ENCODE data around the gene TRPV3. TPM values are rescaled to one million over a fixed set of nuclear protein-coding genes. Genes with fewer than 3 reads are reported as not detected.

TRPV3 gene
- polyA plus RNA-seq = under 1 TPM; 0.22 to 0.90 (median 0.31) TPM

DNA sequence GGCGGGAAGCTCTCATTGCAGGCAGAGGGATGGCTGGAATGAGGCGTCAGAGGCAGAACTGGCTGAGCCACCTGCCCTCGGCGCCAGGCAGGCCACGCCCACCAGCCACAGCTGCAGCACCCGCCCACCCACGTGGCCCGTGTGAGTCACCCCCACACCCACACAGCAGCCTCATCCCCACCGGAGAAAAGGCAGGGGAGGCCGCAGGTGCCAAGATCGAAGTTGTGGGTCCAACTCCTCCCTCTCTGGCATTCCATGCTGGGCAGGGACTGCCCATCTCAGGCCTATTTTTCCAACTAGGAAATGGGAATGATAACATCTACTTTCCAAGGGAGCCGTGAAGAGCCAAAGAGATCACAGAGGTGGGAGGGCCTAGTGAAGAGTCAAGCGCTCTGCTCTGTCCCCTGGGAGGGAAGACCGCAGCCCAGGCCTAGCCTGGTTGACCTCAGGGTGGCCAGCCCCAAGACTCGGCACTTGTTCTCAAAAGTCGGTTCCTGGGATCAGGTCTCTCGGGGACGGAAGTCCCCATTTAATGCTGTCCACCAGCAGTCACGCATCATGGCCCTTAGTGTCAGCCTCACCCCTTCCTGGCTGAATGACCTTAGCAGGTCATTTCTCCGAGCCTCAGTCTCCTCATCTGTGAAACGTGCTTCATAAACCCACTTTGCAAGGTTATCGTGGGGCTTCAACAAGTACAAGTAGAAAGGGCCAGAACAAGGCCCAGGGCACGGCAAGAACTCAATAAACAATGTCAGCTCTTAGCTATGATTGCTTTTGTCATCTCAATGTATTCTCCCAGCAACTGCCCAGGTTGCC, at the start of gene TRPV3:
Gene TRPV3 (minus strand): TSS at position 45 of the 816 bp plus-strand sequence. CDS start 2,962 bp downstream, outside the sequence.
- no peak within 1 kb of the TSS for H3K27ac ChIP-seq (ENCODE audit: low read depth, low read length)
- WGBS, 3 donors = 53 to 67% (median 64%) methylated on average over 22 to 23 of the region's 23 CpGs

DNA sequence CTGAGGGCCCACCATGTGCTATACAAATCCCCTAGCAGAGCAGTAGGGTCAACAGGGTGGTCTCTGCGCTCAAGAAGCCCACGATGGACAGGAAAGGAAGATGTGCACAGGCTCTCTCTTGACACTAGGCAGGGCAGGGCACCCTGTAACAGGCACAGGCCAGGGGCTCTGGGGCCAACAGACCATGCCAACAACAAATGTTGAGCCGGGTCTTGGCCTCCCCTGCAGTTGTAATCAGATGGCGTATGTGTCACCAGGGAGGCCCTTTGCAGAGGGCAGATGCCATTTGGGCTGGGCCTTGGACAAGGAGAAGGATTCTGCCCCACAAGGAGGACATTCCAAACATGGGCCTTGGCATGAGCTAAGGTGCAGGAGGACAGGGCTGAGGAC, 46.3 kb upstream of the TRPV3 start:
- no peak overlapping the region for H3K27ac ChIP-seq (ENCODE audit: low read depth, low read length)
- 90 to 94% (median 90%) methylated on average over 4 of the region's 4 CpGs for WGBS, 3 donors

DNA sequence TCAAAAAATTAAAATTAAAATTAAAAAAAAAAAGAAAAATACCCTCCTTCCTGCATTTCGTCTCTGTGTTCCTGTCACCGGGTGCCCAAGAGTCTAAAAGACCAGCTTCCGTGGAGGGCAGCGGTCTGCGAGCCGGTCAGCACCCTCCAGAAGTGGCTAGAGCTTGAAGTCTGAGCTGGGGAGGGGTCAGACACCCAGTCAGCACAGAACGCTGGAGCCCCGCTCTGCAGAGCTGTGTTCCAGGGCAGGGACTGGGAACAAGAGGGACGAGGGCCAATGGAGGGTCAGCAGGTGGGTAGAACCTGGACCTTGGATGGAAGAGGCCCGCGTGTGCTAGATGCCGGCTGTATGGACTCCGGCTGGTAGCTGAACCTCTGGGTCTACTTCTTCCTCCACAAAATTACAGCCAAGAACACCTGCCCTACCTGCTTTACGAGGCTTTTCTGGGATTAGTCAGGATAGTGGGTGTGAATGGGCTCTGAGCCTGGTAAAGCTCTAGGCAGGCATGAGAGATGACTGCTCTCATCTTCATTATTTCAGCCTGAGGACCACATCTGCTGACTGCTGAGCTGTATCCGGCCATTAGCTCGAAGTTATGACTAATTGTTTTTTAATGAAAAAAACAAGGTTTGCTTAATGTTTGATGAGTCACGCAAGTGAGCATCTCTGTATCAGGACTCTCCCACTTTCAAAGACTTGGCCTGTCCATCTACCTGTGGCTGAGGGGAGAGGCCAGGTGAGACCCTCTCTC, 45.7 kb upstream of the TRPV3 start:
- no peak overlapping the region for H3K27ac ChIP-seq (ENCODE audit: low read depth, low read length)
- WGBS, 3 donors = 89 to 91% (median 89%) methylated on average over 17 of the region's 17 CpGs

DNA sequence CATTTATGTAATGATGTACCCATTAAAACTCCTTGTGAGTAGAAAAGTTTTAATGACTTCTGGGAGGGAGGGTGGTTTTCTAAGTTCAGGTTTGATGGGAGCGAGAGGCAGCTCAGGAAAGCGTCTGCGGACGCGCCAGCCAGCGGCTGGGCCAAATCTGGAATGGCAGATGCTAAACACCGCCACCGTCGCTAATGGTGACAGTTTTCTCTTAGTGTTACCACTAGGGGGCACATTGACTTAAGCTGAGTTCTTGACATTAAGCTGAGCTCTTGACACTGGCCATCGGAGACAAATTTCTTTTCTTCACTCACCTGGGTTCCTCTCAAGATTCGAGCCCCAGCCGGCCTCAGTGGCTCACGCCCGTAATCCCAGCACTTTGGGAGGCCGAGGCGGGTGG, 44.9 kb upstream of the TRPV3 start:
- WGBS, 3 donors = 58 to 83% (median 82%) methylated on average over 16 of the region's 16 CpGs
- H3K27ac ChIP-seq (ENCODE audit: low read depth, low read length) = no peak overlapping the region

DNA sequence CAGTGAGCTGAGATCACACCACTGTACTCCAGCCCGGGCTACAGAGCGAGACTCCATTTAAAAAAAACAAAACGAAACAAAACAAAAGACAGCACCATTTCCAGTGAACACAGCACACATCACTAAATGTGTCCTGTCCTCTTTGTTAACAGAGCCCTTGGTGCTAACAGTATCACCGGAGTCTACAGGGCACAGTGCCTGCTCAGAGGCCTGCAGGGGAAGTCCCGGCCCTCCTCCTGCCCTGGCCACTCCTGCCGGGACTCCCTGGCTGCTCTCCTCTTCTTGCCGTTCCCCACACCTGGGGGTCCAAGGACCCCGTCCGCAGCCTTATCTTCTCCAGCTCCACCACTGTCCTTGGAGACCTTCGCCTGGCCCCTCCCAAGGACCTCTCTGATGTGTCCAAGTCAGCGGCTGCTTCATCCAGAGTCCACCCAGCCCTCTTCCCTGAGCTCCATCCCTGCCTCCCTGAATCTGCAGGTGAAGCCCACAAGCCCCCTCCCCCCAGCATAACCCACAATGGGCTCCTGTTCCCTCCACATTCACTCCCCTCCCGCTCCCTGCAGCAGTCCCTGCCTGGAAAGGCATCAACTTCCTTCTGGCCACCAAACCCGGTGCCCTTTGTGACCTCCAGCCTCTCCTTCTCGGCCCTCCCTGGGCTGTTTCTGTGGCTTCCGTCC, 43.1 kb upstream of the TRPV3 start:
- H3K27ac ChIP-seq (ENCODE audit: low read depth, low read length) = no peak overlapping the region
- WGBS, 3 donors = 88 to 93% (median 89%) methylated on average over 15 of the region's 15 CpGs

DNA sequence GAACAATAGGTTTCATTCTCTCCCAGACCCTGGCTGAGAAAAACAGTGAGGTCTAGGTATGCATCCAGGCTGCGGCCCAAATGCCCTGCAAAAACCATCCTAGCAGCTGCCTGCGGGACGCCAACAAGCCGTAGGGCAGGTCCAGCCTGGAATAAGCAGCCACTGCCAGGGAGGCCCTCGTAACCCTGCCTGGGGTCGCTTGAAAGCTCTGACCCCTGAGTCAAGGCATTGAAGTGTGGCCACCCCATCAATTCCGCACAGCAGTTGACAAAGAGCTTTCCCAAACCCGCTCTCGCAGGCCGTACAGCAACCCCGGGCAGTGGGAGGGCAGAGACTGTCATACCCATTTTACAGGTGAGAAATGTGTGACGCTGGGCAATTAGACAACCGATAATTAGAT, 40.5 kb upstream of the TRPV3 start:
- H3K27ac ChIP-seq (ENCODE audit: low read depth, low read length) = no peak overlapping the region
- WGBS, 3 donors = 89 to 93% (median 90%) methylated on average over 13 of the region's 13 CpGs

DNA sequence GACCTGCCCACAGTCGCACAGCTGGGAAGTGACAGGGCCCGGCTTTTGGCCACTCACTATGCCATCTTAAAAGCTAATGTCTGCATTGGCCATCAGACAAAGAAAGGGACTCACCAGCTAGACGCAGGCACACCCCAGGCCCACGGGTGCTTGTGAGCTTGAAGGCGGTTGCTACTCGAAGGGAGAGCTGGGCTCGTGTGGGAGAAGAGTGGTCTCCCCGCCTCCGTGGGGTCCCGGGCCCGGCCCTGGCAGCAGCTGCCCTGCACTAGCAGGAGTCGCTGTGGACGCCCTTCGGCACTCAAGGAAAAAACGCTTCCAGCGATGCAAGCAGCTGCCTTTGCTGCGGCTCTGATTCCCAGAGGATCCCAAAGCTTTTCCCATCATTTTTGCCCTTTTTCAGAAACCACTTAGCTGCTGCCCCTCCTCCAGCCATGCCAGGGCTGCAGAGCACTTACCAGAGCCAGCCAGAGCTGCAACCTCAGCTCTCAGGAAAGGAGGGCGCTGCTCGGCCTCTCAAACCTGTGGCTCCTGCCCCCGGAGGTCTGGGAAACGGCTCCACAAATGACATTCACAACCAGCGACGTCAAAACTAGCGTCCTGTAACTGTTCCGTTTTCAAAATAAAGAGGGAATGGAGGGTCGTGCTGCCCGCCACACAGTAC, 39.3 kb upstream of the TRPV3 start:
- no peak overlapping the region for H3K27ac ChIP-seq (ENCODE audit: low read depth, low read length)
- 85 to 91% (median 90%) methylated on average over 27 of the region's 27 CpGs for WGBS, 3 donors

DNA sequence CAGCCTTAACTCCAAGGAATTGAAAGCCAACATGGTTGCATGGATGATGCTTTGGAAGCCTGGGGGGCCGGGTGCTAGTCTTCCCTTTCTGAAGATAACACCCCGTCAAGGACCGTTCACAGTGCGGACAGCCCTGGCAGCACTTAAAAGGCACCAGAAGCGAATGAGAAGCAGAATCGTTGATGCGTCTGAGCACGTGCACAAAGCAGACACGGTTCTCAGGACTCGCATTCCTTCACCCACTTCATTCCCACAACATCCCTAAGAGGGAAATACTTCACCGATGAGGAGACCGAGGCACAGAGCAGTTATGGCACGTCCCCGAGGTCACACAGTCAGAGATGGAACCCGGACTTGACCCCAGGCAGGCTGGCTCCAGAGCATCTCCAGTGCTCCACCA, 37.4 kb upstream of the TRPV3 start:
- WGBS, 3 donors = 82 to 87% (median 86%) methylated on average over 15 of the region's 15 CpGs
- H3K27ac ChIP-seq (ENCODE audit: low read depth, low read length) = no peak overlapping the region

DNA sequence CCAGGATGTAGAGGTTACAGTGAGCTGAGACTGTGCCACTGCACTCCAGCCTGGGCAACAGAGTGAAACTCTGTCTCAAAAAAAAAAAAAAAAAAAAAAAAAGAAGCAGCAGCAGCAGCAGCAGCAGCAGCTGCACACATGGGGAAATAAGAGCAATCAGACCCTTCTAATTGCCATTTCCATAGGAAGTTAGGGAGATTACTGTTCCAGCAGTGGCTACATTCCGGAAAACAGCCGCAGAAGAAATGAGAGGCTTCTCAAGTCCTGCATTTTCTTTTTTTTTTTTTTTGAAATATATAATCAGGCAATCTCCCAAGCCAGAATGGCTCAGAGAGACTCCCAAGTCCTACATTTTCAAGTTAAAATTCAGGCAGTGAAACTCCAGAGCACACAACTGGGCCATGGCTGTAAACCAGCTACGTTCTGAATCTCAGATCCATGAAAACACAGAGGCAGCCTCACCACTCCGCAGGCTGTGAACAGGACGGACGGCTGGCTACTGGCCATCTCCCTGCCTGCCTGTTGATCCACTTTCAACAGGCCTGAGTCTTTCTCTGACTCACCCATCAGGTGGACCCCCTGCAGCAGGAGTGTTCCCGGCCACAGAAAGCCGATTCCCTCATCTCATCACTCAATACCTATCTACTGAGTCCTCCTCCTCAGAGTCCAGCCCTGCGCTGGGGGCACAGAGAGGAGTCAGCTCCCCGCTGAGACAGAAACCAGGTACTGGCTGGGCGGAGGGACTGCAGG, 36.6 kb upstream of the TRPV3 start:
- WGBS, 3 donors = 57 to 79% (median 61%) methylated on average over 11 of the region's 11 CpGs
- H3K27ac ChIP-seq (ENCODE audit: low read depth, low read length) = peak overlapping the region; percentile 3

DNA sequence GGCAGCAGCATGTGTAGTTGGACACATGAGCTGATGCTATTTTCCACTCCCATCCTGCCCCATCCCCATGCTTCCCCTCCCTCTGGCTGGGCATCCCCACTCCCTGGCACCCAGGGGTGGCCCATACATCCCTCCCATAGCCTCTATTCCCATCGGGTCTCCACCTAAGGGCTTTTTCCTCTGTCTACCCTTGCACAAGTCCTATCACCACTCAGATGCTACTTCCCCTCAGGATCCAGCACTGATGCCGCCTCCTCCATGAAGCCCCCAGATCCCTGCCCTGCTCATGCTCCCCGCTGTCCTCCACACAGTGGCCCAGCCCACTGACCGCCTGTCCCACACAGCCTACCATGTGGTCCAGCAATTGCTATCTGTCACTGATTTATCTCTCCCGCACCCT, 35.8 kb upstream of the TRPV3 start:
- WGBS, 3 donors = 91 to 100% (median 92%) methylated on average over 5 of the region's 5 CpGs

DNA sequence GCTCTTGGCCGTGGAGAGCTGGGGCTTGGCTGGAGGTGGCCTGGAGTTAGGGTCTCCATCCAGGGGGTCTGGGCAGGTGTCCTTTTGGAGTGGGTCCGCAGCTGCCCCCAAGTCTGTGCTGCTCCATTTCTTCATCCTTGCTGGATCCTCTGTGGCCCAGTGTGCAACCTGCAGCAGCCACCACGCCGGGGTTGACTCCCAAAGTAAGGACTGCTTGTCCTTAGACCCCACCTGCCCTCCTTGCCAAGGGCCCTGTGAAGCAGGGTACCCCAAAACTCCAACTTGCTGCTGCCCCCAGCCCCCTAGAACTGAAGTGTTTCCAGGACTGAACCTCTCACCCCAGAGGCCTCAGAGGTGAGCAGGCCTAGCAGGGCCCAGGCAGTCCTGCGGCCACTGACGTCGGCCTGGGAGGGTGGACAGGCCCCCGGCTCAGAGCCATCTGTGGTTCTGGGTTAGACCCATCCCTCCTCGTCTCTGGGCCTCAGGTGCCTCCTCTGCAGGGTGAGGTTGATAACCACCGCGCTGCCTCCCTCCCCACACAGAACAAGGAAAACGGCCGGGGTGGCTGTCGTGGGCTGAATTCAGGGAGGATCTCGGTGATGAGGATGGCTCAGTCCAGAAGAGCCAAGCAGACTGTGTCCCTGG, 34.7 kb upstream of the TRPV3 start:
- WGBS, 3 donors = 91 to 95% (median 92%) methylated on average over 15 of the region's 15 CpGs

More for the DNA sequence above, 35.8 kb upstream of the TRPV3 start:
- no peak overlapping the region for H3K27ac ChIP-seq (ENCODE audit: low read depth, low read length)

DNA sequence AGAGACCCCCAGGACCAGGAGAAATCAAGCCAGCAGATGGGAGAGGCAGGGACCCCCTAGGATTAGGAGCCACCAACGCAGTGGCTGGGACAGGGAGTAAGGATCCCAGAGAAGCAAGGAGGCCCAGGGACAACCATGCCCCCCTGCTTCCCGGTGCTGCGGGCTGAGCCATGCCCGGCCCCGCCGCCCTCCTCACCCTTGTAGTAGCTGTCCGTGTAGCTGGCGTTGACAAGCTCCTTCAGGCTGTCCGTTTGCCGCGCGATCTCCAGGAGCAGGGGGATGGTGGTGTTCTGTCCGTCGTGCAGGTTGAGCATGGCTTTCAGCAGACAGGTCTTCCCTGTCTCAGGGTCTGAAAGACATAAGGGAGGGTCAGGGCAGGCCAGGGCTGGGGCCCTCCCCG, 33.2 kb upstream of the TRPV3 start:
- 93 to 95% (median 94%) methylated on average over 15 of the region's 15 CpGs for WGBS, 3 donors
- no peak overlapping the region for H3K27ac ChIP-seq (ENCODE audit: low read depth, low read length)

More for the DNA sequence above, 34.7 kb upstream of the TRPV3 start:
- H3K27ac ChIP-seq (ENCODE audit: low read depth, low read length) = no peak overlapping the region

DNA sequence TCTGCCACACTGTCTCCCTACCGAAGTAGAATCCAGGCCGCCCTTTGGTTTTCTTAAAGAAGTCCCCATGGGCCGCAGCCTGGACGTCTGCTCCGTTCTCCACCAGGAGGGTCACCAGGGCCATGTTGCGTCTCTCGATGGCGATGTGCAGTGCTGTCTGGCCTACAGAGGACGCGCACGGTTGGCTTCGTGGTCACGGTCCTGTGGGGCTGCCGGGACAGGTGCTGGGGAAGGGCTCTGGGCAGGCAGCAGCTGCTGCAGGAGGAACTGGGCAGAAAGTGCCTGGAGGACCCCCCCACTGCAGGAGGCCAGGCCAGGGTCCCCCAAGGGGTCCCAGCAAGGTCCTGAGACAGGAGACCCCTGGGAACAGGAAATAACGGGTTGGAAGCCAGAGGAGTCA, 32.6 kb upstream of the TRPV3 start:
- no peak overlapping the region for H3K27ac ChIP-seq (ENCODE audit: low read depth, low read length)
- 89 to 96% (median 96%) methylated on average over 15 of the region's 15 CpGs for WGBS, 3 donors

DNA sequence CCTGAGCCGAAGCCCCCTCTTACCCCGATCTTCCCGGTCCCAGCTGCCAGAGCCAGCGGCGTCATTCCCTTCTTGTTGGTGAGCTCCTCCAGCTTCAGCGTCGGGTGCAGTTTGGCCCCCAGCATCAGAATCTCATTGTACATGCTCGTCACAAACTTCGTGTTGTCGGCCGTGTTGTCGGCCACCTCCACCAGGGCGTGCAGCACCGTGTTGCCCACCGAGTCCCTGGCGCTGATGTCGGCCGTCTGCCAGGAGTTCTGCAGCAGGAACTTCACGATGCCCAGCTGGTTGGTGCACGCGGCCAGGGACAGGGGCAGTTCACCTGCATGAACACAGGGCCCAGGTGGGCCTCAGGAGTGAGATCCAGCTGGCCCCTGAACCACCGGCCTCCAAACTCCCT, 32.2 kb upstream of the TRPV3 start:
- 97 to 98% (median 97%) methylated on average over 22 of the region's 22 CpGs for WGBS, 3 donors
- H3K27ac ChIP-seq (ENCODE audit: low read depth, low read length) = no peak overlapping the region

DNA sequence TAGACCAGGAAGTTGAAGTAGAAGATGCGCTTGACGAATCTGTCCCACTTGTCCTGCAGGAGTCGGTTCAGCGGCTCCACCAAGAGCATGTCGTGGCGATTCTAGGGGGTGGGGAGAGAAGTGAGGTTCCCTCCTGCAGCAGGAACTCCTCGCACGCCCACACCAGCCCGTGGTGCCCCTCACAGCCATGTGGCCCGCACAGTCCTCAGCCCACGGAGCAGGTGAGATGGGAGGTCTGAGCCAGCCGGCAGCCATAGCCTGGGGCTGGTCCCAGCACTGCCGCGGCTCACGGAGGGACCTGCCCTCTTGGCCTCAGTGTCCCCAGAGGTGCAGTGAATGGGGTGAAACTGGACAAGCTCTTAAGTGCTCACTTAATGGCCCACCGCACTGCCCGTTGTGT, 28.2 kb upstream of the TRPV3 start:
- WGBS, 3 donors = 93 to 97% (median 95%) methylated on average over 17 of the region's 17 CpGs
- no peak overlapping the region for H3K27ac ChIP-seq (ENCODE audit: low read depth, low read length)

DNA sequence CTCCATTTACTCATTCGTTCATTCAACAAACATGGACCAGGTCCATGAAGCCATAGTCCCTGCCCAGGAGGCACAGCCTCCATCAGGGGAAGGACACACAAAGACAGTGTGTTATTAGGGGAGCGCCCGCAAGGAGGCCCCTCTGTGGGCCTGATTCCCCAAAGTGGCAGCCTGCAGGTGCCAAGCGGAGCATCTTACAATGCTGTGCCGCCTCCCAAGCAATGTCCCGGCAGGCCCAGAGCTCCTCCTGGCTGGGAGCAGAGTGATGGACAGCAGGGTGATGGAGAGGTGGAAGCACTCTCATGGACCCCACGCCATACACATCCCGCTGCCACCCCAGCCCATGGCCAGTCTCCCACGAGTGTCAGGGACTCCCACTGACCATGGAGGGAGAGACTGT, 25.8 kb upstream of the TRPV3 start:
- WGBS, 3 donors = 95 to 96% (median 96%) methylated on average over 9 of the region's 9 CpGs
- H3K27ac ChIP-seq (ENCODE audit: low read depth, low read length) = no peak overlapping the region

DNA sequence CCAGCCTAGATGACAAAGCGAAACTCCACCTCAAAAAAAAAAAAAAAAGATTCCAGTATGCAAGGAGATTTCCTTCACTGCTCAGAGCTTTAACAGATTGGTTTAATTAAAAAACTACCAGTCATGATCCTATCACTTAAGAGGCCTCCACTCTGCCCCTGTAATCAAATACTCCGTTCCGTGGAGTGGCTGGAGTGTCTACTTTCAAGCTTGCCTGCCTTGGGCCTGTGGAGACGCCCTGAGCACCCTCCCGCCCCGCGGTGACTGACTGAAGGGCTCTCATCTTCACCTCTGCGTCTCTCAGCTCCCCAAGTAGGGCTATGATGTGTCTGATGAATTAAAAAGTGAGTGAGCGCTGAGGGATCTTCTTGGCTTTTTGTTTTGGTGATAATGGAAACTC, 25.3 kb upstream of the TRPV3 start:
- no peak overlapping the region for H3K27ac ChIP-seq (ENCODE audit: low read depth, low read length)
- 94 to 99% (median 97%) methylated on average over 9 of the region's 9 CpGs for WGBS, 3 donors
